HEK293 (cell line): Measurements from ENCODE around the gene RASA3.

Source experiments
- ZNF280D ChIP-seq: fragments of 450-650 bp; formaldehyde crosslinking; IDR thresholded peaks from 2 replicates; pipeline ENCODE4 v1.5.1; 2016; ENCODE audit warnings: missing biosample characterization, missing genetic modification characterization
- TF ChIP-seq, protein P1 (sequence below): fragments of 450-650 bp; formaldehyde crosslinking; IDR thresholded peaks from 2 replicates; pipeline ENCODE4 v1.5.1; 2016; ENCODE audit warnings: missing biosample characterization, missing genetic modification characterization

DNA sequence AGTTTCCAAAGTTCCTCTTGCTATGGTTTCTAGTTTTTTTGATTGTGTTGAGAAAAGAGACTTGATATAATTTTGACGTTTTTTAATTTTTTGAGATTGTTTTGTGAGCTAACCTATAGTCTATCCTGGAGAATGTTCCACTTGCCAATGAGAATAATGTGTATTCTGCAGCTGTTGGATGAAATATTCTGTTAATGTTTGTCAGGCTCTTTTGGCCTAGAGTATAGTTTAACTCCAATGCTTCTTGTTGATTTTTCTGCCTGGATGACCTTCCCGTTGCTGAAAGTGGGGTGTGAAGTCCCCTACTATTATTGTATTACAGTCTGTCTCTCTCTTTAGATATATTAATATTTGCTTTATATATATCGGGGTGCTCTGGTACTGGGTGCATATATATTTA, 40.0 kb downstream of the RASA3 start:
- no peak for TF ChIP-seq ZNF280D (tag by site-specific recombination)
- TF ChIP-seq, protein P1, sequence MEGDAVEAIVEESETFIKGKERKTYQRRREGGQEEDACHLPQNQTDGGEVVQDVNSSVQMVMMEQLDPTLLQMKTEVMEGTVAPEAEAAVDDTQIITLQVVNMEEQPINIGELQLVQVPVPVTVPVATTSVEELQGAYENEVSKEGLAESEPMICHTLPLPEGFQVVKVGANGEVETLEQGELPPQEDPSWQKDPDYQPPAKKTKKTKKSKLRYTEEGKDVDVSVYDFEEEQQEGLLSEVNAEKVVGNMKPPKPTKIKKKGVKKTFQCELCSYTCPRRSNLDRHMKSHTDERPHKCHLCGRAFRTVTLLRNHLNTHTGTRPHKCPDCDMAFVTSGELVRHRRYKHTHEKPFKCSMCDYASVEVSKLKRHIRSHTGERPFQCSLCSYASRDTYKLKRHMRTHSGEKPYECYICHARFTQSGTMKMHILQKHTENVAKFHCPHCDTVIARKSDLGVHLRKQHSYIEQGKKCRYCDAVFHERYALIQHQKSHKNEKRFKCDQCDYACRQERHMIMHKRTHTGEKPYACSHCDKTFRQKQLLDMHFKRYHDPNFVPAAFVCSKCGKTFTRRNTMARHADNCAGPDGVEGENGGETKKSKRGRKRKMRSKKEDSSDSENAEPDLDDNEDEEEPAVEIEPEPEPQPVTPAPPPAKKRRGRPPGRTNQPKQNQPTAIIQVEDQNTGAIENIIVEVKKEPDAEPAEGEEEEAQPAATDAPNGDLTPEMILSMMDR (tag by site-specific recombination), result no peak
